ENCODE measurements around the gene TMPRSS11D.

TMPRSS11D gene

DNA sequence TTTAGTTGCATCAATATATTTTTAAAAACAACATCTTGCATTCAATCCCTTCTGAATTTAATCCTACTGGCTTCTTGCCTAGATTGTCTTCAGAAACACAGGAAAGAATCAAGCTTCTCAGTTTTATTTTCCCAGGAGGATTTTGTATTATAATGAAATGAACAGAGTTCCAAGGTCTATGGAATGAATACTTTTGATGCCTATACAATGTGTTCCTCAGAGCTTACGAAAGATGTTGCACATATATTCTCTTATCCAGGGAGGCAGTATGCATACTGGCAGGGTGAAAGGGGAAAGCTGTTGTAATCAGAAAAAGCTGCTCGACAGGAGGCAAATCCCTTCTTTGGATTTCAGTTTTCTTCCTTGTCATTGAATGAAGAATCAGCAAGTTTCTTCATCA is 8.8 kb downstream of the TMPRSS11D start:
- no peak for DNase-seq
- no peak for TF ChIP-seq GATA1 (IDR thresholded peaks at IDR 0.05; ENCODE audit: low read depth, low read length)
- no peak for TF ChIP-seq POLR2A (IDR thresholded peaks at IDR 0.05; ENCODE audit: low read length)

DNA sequence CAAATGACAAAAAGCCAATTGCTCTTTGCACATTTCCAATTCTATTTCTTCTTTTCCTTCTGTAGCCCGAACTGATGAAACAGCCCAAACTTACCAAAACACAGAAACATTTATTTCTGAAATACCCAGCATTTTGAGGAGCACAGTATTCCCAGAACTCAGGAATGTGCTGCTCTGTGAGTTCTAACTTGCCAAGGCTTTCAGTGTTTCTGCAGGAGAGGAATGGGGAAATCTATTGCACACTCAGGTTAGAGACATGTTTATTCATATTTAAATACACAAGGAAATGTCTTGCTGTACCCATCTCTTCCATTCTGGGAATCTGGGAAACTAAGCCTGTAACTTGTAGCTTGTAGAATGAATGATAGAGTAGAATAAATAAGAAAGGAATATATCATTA is 10.7 kb downstream of the TMPRSS11D start:
- DNase-seq = no peak

DNA sequence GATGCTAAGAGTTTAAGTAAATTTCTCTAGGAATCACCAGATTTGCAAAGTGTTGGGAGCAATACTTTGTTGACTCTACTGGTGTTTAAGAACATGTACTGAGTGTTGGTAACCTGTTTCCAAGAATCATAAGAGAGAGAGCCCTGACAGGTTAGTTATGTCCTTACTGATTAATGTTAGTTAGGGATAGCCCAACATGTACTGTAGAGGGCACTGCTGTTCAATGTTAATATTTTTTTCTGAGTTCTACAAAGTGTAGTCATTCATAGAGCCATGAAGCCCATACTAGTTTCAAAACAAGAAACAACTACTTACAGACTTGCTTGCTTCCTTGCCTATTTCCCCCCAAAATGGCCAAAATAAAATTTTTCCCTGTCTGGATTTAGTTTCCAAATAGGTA is 11.9 kb downstream of the TMPRSS11D start:
- no peak for TF ChIP-seq GATA1 (IDR thresholded peaks at IDR 0.05; ENCODE audit: low read depth, low read length)
- peak; percentile 12 to 30 for DNase-seq

More for the DNA sequence above, 10.7 kb downstream of the TMPRSS11D start:
- TF ChIP-seq POLR2A (IDR thresholded peaks at IDR 0.05; ENCODE audit: low read length) (no peak), GATA1 (IDR thresholded peaks at IDR 0.05; ENCODE audit: low read depth, low read length) (no peak)

DNA sequence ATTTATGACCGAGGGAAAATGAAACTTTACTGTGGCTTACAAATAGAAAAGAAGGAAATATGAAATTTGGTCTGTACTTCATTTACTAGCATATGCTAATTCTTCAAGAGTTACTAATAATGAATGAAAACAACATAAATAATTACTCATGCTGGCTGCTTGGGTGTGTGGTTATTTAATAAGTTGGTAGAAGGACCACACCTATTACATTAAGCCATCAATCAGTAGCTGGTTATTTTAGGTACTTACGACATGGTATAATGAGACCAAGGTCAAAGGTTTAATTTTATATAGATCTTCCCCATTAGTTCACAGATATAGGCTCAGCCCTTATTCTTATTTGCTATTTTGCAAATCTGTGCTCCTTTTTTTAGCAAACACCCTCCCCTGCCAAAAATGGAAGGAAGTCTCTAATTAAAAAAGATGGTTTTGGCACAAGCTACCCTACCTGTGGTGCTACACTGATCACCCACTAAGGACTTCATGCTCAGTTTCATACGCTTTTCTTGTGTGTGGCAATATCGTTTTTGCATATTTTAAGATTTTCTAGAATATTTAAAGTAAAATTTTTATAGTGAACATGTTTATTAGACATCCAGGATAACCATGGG is 14.1 kb downstream of the TMPRSS11D start:
- DNase-seq = no peak
- no peak for TF ChIP-seq POLR2A (IDR thresholded peaks at IDR 0.05; ENCODE audit: low read length)
- TF ChIP-seq GATA1 (IDR thresholded peaks at IDR 0.05; ENCODE audit: low read depth, low read length) = no peak

DNA sequence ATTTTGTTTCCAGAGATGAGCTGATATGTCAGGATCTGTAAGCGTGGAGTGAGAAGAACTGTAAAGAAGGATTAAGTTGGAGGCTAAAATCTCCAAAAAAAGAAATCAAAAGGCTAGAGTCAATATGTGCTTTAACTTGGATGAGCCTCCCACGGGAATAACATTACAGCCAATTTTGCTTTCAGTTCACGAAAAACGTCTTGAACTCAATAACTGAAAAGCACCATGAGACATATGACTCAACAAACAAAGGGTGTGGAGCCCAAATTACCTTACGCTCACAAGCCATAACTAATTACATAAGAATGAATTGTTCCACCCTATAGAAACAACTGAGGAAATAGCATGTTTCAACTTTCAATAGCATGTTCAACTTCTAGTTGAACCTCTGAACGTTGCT is 22.3 kb downstream of the TMPRSS11D start:
- no peak for DNase-seq
- no peak for TF ChIP-seq GATA1 (IDR thresholded peaks at IDR 0.05; ENCODE audit: low read depth, low read length)
- no peak for TF ChIP-seq POLR2A (IDR thresholded peaks at IDR 0.05; ENCODE audit: low read length)

DNA sequence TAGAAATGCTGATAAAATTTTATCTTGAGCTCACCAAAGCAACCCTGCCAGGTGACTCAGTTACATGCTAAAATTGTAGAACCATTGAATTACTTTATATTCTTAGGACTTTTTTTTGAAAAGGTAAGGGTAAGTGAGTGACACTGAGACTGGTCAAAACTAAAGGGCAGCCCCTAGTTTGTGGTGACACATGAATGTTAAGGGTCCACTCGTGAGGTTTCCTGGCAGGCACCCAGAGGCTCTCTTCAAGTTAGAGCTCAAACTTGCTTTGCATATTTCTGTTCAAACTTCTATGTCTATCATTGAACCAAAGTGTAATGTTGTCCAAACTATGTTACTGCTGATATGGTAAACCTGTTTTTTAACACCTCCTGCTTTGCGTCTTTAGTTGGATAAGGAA is 30.5 kb downstream of the TMPRSS11D start:
- TF ChIP-seq GATA1 (IDR thresholded peaks at IDR 0.05; ENCODE audit: low read depth, low read length) (no peak), POLR2A (IDR thresholded peaks at IDR 0.05; ENCODE audit: low read length) (no peak)
- DNase-seq = no peak

DNA sequence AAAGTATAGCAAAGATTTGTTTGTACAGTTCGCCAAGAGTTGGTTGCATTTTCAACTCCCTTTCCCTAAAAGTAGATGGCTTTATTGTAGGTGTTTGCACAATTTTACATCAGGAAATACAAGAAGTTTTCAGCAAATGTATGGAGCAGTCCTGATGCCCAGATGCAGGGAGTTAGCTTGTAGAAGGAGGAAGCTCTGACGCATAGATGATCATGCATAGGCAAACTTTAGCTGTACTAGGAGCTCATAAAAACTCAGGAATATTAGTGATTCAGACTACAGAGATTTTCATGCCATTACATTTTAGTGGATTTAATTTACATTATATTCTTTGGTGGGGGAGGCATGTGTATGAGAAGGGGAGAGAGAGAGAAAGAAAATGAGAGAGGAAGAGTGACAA is 62.9 kb downstream of the TMPRSS11D start:
- TF ChIP-seq GATA1 (IDR thresholded peaks at IDR 0.05; ENCODE audit: low read depth, low read length) = no peak
- TF ChIP-seq POLR2A (IDR thresholded peaks at IDR 0.05; ENCODE audit: low read length) = no peak
- no peak for DNase-seq

DNA sequence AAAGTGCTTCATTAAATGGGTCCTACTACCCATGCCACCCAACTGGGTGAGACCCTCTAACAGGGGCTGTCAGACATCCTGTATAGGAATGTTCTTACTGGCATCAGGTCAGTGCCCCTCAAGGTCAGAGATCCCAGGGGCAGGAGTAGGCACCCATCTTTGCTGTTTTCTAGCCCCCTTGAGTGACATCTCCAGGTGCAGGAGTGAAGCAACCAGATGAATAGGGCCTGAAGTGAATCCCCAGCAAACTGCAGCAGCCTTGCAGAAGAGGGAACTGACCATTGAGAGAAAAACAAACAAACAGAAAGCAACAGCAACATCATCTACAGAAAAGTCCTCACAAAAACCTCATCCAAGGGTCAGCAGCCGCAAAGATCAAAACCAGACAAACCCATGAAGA is 73.8 kb downstream of the TMPRSS11D start:
- TF ChIP-seq GATA1 (IDR thresholded peaks at IDR 0.05; ENCODE audit: low read depth, low read length) = no peak
- no peak for TF ChIP-seq POLR2A (IDR thresholded peaks at IDR 0.05; ENCODE audit: low read length)
- no peak for DNase-seq

DNA sequence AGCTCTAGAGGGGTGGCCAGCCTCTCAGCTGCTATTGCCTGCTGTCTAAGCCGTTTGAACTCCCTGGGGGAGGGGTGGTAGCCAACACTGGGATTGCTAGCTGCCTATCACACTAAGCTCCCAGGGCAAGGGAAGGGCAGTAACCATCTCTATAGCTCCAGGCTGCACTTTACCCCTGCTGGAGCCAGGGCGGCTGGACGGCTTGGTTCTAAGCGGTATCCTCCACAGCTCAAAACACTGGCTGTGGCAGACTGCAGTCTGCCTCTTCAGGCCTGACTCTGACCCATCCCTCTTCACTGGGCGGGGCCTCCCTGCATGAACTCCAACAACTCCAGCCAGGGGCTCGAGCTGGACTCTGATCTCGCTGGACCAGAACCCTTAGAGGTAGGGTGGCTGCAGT is 74.3 kb downstream of the TMPRSS11D start:
- no peak for TF ChIP-seq GATA1 (IDR thresholded peaks at IDR 0.05; ENCODE audit: low read depth, low read length)
- TF ChIP-seq POLR2A (IDR thresholded peaks at IDR 0.05; ENCODE audit: low read length) = no peak
- no peak for DNase-seq

DNA sequence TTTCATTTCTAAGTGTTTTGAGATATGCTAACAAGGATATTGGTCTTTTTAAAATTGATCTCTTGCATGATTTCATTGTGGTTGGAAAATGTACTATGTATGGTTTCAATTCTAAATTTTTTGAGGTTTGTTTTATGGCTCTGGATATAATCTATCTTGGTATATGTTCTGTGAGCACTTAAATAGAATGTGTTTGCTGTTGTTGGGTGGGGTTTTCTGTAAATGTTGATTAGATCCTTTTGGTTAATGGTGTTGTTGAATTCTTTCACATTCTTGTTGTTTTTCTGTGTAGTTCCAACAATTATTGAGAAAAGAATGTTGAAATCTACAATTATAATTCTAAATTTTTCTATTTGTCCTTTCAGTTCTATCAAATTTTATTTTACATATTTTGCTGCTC is 87.0 kb downstream of the TMPRSS11D start:
- DNase-seq = no peak
- TF ChIP-seq POLR2A (IDR thresholded peaks at IDR 0.05; ENCODE audit: low read length) (no peak), GATA1 (IDR thresholded peaks at IDR 0.05; ENCODE audit: low read depth, low read length) (no peak)

DNA sequence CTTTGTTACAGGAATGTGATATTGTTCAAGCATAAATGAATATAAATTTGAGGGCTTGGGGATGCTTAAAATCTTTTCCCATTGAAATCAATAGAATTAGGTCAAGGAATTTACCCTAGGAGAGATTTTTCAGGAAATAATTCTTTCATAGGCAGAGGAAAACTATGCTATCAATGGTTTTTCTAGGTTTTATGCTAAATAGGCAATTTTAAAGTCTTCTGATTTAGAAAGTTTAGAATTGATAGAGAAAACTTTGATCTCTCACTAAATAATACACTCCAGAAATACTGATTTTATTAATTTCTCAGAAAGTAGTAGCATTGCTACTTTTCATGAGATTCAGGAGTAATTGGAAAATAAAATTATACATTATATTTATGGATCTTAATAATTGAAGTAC is 93.1 kb downstream of the TMPRSS11D start:
- no peak for TF ChIP-seq POLR2A (IDR thresholded peaks at IDR 0.05; ENCODE audit: low read length)
- no peak for TF ChIP-seq GATA1 (IDR thresholded peaks at IDR 0.05; ENCODE audit: low read depth, low read length)
- DNase-seq = no peak

DNA sequence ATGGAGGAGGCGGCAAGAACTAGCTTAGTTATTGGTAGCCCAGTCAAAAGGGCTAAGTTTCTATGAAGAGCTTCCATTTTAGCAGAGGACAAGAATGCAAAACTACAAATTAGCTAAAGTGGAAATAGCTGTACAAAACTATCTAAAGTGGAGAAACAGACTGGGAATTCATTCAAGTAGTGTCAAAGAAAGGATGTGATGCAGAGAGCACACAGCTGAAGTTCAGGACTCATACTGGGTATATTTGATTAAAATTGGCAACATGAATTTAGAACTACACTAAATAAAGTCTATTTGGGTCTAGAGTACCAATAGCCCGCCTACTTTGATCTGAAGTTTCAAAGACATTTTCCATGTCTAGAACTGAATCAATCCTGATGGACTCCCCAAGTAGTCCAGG is 96.5 kb downstream of the TMPRSS11D start:
- no peak for TF ChIP-seq GATA1 (IDR thresholded peaks at IDR 0.05; ENCODE audit: low read depth, low read length)
- TF ChIP-seq POLR2A (IDR thresholded peaks at IDR 0.05; ENCODE audit: low read length) = no peak
- no peak for DNase-seq

DNA sequence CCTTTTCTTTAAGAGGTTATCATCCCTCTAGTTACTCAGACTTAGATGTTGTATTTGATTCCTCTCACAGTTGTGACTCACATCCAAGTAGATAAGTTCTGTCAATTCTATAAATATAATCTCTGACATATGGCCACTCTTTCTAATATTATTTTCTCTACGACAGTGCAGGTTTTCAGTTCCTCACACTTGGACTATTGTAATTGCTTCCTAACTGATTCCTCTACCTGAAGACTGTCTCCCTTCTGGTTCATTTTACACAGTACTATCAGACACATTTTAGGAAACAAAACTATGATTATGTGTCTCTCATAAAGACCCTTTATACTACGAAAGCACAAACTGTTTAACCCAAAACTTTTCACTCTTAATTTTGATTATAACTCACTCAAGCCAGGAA is 98.3 kb downstream of the TMPRSS11D start:
- TF ChIP-seq GATA1 (IDR thresholded peaks at IDR 0.05; ENCODE audit: low read depth, low read length) = no peak
- no peak for TF ChIP-seq POLR2A (IDR thresholded peaks at IDR 0.05; ENCODE audit: low read length)
- no peak for DNase-seq

DNA sequence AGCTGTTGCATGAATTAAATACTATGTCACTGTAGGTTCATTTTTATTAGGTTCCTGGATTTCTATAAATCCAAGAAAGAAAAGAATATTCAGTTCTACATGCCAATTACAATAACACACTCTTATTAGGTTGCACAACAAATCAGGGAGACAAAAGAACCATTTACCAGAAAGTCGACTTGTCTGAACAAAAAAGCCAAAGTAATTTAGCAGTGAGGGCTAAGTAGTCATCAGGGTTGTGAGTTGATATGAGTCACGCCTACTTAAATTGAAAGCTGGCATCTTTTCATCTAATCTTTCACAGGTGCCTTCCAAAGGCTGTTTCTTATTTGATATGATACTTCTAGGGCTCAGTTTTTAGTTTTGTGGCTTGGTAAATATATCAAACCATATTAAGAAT is 104.2 kb downstream of the TMPRSS11D start:
- DNase-seq = no peak
- TF ChIP-seq GATA1 (IDR thresholded peaks at IDR 0.05; ENCODE audit: low read depth, low read length) (no peak), POLR2A (IDR thresholded peaks at IDR 0.05; ENCODE audit: low read length) (no peak)

DNA sequence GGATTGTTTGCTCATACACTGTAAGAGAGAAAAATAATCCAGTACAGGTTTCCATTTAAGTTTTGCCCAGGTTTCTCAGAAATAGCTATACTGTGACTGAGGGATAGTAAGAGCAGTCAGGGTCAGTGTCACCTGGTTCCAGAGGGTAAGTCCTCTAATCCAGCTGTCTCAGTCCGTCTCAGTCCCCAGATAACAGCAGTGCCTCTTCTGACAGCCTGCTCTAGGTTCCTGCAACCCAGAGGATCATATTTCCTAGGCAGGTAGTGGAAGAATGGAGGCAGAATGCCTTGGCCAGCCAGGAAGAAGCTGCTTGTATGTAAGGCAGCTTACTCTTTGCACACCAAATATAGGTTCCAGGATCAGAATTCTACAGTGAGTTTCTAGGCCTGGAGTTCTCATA is 107.1 kb downstream of the TMPRSS11D start:
- no peak for DNase-seq
- no peak for TF ChIP-seq GATA1 (IDR thresholded peaks at IDR 0.05; ENCODE audit: low read depth, low read length)
- TF ChIP-seq POLR2A (IDR thresholded peaks at IDR 0.05; ENCODE audit: low read length) = no peak
